Retinal pigment epithelial cell (primary cell): Measurements from ENCODE around the gene CLASP1.
"Not testable (repeated sequence)": the region's sequence is repeated elsewhere in the genome, so short reads cannot be mapped to it uniquely, and the experiment has no call there.

Experiments used
- DNase-seq: peaks from one replicate; pipeline ENCODE4 v3.0.0-alpha.2; 2010; ENCODE audit warnings: low read depth
- H3K4me3 ChIP-seq: 2 replicates; pipeline ENCODE4 v1.5.1; 2011; ENCODE audit warnings: mild to moderate bottlenecking, low read length, control low read depth, moderate library complexity
- CTCF ChIP-seq: conservative IDR thresholded peaks from 2 replicates; pipeline ENCODE4 v1.5.1; 2011; ENCODE audit warnings: low read depth, low read length, control low read depth, inconsistent platforms

CLASP1 gene

GRCh38 chr2:121479882-121480522 is 169.3 kb downstream of the CLASP1 start:
- no peak overlapping the region for H3K4me3 ChIP-seq
- DNase-seq, result no peak
- peak; percentile 59 for TF ChIP-seq CTCF

GRCh38 chr2:121478996-121479745 is 170.1 kb downstream of the CLASP1 start:
- H3K4me3 ChIP-seq, result no peak overlapping the region
- no peak for TF ChIP-seq CTCF
- no peak for DNase-seq

- not testable (repeated sequence) for H3K4me3 ChIP-seq, DNase-seq
These were observed 170.8 kb downstream of the CLASP1 start for GRCh38 chr2:121478358-121478995.

- no peak for TF ChIP-seq CTCF
- no peak overlapping the region for H3K4me3 ChIP-seq
- DNase-seq, result no peak
These were observed 172.6 kb downstream of the CLASP1 start for GRCh38 chr2:121476684-121477083.

GRCh38 chr2:121475811-121476571 is 173.3 kb downstream of the CLASP1 start:
- no peak for TF ChIP-seq CTCF
- H3K4me3 ChIP-seq, result no peak overlapping the region
- no peak for DNase-seq

- H3K4me3 ChIP-seq, result no peak overlapping the region
- TF ChIP-seq CTCF, result no peak
- DNase-seq, result no peak
These were observed 175.8 kb downstream of the CLASP1 start for GRCh38 chr2:121473512-121473911.

- no peak for TF ChIP-seq CTCF
- no peak overlapping the region for H3K4me3 ChIP-seq
- DNase-seq, result no peak
These were observed 176.7 kb downstream of the CLASP1 start for GRCh38 chr2:121472470-121472993.
